Pancreas (tissue), 10 donors: ENCODE data around the gene ITK. TPM values are rescaled to one million over a fixed set of nuclear protein-coding genes. Genes with fewer than 3 reads are reported as not detected.

Source experiments
- ATAC-seq, 4 donors: fragments of 200-7000 bp; cut with Tn5 transposase; one replicate each; pipeline versions ENCODE4 v1.8.0 to v1.9.1; 2020; ENCODE audit warnings: mild to moderate bottlenecking in 4 of 4, moderate library complexity in 4 of 4
- DNase-seq, 6 donors: peaks; one replicate each; pipeline ENCODE4 v3.0.0-alpha.2; 2020
- FAIRE-seq: peaks from 2 replicates; lab custom pipeline; 2012; peaks lifted over from hg19 to GRCh38; lab: Jason Lieb, UNC
- H3K27ac ChIP-seq, 4 donors: fragments of 200-600 bp; sonication (generic); 1 replicate in 3 of 4; 2 replicates in 1 of 4; pipeline versions ENCODE4 v1.5.0 to v1.8.0; 2020
- H3K27me3 ChIP-seq, 4 donors: fragments of 200-600 bp; one replicate each; pipeline ENCODE4 v1.8.0; 2021
- H3K36me3 ChIP-seq, 3 donors: fragments of 200-600 bp; sonication (generic) in 1 of 3; one replicate each; pipeline versions ENCODE4 v1.5.0 to v1.8.0; 2020 to 2021
- H3K4me1 ChIP-seq, 3 donors: fragments of 200-600 bp; one replicate each; pipeline ENCODE4 v1.8.0; 2021
- H3K4me3 ChIP-seq, 4 donors: fragments of 200-600 bp; sonication (generic) in 2 of 4; one replicate each; pipeline versions ENCODE4 v1.5.0 to v1.8.0; 2020 to 2021
- H3K9me3 ChIP-seq, 4 donors: fragments of 200-600 bp; one replicate each; pipeline ENCODE4 v1.8.0; 2021
- WGBS, 2 donors: extraction: QIAGEN DNeasy Blood & Tissue Kit; methylation state at CpG; one replicate each; pipeline ENCODE4 v1.1.7; 2013; 5-methylcytosine and 5-hydroxymethylcytosine counted together
- intact Hi-C, 3 donors: fragments of 100-400 bp; cut with DNase I; formaldehyde crosslinking; loops; one replicate each; pipeline versions ENCODE4 v1.11.1 to v1.14.2; 2022
- polyA plus RNA-seq, 2 donors: library from polyadenylated mRNA; stranded (reverse); fragments of 200-250 nt; gene quantifications; one replicate each; pipeline ENCODE4 v1.2.3, GENCODE V29; 2013
- total RNA-seq, 6 donors: library from RNA; stranded (reverse); fragmentation: NEBNext Ultra II Directional in 4 of 6; extraction: Animal tissue kit (Norgen Biotek cat#: 25700) in 4 of 6; gene quantifications; one replicate each; pipeline versions ENCODE4 v1.2.1 to v1.2.4, GENCODE V29; 2021 to 2023
- TF ChIP-seq, protein P1 (sequence below), 4 donors: fragments of 200-600 bp; sonication (generic) in 3 of 4; IDR thresholded peaks; one replicate each; pipeline versions ENCODE4 v1.5.0 to v1.8.0; 2021; ENCODE audit warnings: antibody characterized with exemption in 4 of 4
- donor health status: healthy with polysubstance abuse.
- donor health status: DM: no; HTN: no; CAD: no; lungs with moderate emphysema.
- donor health status: DM: no; HTN: no; CAD: no.
- donor health status: control.
- donor health status: control.
- donor health status: Bipolar disorder and iron deficiency.
- donor health status: DM: yes; HTN: yes; CAD: no.
- donor health status: DM: no; HTN: no; CAD: no.
- donor health status: DM: no; HTN: no; CAD: no.
- donor health status: DM: yes; HTN: yes; CAD: no.

Gene ITK
- total and polyA plus RNA-seq, 8 donors, result 0.26 to 1.3 (median 0.71) TPM

DNA sequence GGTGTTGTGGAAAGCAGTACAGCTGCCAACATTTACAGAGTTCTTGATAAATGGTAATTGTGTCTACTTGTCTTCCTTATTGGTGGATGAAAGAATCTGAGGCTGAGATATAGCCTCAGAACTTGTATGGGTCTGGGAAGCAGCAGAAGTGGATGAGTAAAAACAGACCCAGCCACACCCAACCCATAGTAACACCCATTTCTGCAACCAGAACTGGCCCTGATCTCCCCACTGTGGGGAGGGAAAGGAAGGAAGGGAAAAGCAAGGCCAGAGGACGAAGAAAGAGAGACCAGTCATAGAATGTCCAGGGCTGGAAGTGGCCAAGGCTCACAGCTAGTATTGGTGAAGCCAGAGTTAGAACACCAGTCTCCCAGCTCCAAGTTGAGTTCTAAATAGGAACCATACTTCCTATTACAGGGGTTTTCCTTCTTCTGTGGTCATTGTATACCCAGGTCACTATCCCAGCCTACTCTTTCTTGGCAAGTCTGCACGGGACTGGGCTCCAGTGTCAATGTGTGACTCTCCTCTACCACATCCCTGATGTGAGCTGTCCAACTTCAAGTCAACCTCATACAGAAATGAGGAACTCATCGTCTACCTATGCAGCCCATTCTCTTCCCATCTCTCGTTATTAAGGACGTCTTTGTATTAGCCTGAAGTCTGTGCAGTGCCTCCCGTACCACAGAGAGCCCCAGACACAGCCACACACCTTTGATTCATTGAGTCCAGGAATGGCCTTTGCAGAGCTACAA, 35.9 kb downstream of the ITK start:
- H3K27me3 ChIP-seq, result no peaks in the 10 kb centered on the region
- H3K4me3 ChIP-seq, result no peak overlapping the region
- TF ChIP-seq, protein P1, sequence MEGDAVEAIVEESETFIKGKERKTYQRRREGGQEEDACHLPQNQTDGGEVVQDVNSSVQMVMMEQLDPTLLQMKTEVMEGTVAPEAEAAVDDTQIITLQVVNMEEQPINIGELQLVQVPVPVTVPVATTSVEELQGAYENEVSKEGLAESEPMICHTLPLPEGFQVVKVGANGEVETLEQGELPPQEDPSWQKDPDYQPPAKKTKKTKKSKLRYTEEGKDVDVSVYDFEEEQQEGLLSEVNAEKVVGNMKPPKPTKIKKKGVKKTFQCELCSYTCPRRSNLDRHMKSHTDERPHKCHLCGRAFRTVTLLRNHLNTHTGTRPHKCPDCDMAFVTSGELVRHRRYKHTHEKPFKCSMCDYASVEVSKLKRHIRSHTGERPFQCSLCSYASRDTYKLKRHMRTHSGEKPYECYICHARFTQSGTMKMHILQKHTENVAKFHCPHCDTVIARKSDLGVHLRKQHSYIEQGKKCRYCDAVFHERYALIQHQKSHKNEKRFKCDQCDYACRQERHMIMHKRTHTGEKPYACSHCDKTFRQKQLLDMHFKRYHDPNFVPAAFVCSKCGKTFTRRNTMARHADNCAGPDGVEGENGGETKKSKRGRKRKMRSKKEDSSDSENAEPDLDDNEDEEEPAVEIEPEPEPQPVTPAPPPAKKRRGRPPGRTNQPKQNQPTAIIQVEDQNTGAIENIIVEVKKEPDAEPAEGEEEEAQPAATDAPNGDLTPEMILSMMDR (IDR thresholded peaks at IDR 0.05), result no peak
- FAIRE-seq, result no peak
- no peaks in the 10 kb centered on the region for H3K36me3 ChIP-seq
- no peaks in the 10 kb centered on the region for H3K9me3 ChIP-seq
- intact Hi-C loops, result no loop called here
- no peaks in the 10 kb centered on the region for H3K4me1 ChIP-seq
- H3K27ac ChIP-seq, result no peak overlapping the region
- ATAC-seq, result no peak
- WGBS, 2 donors, result 59 to 74% methylated on average over 6 of the region's 6 CpGs
- no peak for DNase-seq

DNA sequence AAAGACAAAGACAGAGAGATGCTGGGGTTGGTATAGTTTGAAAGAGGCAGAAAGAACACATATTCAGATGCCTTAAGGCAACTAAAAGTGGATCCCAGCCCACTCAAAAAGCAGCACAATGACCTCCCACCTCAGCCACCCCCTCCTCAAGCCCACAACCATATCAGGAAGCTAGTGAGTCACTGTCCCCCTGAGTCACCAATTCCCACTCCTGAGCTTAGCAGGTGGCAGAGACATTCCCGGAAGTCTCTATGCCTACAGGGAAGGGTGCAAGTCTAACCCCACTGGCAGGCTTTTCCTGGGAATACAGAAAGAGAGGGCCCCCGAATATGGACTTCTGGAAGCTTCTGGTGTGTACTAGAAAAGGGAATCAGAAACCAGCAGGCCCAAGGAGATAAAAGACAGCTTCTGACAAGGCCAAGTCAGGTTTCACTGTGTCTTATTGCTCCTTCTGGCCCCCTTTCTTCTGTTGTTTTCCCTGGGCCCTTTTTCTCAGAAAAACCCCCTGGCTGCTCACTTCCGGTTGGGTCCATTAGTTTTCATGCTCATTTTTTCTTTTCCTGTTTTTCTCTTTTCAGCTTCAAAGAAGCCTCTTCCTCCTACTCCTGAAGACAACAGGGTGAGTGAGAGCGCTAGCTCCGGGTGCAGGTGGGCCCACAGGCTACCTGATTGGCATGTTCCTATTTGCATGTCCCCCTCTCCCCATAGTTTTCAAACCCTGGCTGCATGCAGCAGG, 36.8 kb downstream of the ITK start:
- FAIRE-seq, result no peak
- TF ChIP-seq, protein P1 (IDR thresholded peaks at IDR 0.05), result no peak
- 53 to 72% methylated on average over 5 of the region's 5 CpGs for WGBS, 2 donors

DNA sequence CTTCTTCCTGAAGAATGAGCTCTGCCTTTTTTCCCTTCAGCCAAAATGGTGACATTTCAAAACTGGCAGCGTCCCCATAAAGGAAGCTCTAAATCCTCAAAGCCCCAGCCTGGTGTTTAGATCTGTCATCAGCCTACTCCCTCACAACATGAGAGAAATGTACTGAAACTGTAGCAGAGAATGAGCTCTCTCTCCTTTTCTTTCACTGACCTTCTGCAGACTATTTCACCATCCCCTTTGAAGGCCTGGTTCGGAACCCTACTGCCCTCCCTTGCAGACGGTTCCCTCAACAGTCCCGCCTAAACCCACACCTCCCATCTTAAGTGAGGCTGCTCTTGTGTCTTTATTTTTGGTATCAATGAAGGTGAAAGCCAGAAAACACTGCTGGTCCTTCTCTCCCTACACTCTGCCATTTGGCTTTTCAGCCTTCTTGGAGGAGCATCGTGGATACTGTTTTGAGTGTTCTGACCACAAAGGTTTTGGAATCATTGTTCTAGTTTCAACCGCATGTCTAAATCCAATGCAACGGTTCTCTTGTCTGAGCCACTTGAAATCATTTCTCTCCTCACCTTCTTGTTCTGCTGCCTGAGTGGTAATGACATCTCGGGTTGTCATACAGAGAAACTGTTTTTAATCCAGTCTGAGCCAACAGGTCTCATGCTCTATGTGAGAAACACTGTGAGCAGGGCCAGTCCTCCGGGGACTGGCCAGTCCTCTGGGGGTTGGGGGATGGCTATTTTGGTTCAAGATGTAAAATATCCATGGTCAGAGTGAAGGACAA, 39.0 kb downstream of the ITK start:
- TF ChIP-seq, protein P1 (IDR thresholded peaks at IDR 0.05), result no peak
- FAIRE-seq (no peak), ATAC-seq (no peak), DNase-seq (no peak)
- WGBS, 2 donors, result 64 to 78% methylated on average over 9 of the region's 9 CpGs
- Histone ChIP-seq H3K4me1 (no peaks in the 10 kb centered on the region), H3K4me3 (no peak overlapping the region), H3K9me3 (no peaks in the 10 kb centered on the region), H3K36me3 (no peaks in the 10 kb centered on the region), H3K27ac (no peak overlapping the region), H3K27me3 (no peaks in the 10 kb centered on the region)
- intact Hi-C loops, result no loop called here

More for the DNA sequence above, 36.8 kb downstream of the ITK start:
- DNase-seq (no peak), ATAC-seq (no peak)
- H3K9me3 ChIP-seq, result no peaks in the 10 kb centered on the region
- intact Hi-C loops, result no loop called here
- no peaks in the 10 kb centered on the region for H3K36me3 ChIP-seq
- no peaks in the 10 kb centered on the region for H3K4me1 ChIP-seq
- H3K27ac ChIP-seq, result no peak overlapping the region
- no peaks in the 10 kb centered on the region for H3K27me3 ChIP-seq
- no peak overlapping the region for H3K4me3 ChIP-seq

DNA sequence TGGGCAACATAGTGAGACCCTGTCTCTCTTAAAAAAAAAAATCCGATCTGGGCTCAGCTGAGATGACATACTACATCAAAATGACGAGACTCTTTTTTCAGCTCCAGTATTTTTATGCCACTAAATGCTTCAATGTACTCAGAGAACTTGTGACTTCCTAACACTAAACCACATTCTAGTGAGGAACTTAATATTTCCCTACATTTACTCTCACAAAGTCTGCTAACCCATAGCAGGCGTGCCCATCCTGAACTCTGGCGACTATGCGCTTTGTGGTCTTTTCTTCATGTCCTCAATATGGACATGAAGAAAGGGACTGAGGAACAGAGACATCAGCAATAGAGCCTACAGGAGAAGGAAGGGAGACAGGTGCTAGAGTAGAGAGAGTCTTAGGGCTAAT, 41.3 kb downstream of the ITK start:
- no peak for FAIRE-seq
- intact Hi-C loops, result no loop called here
- Histone ChIP-seq H3K4me1 (no peaks in the 10 kb centered on the region), H3K9me3 (no peaks in the 10 kb centered on the region), H3K4me3 (no peak overlapping the region), H3K27me3 (no peaks in the 10 kb centered on the region), H3K27ac (no peak overlapping the region), H3K36me3 (no peaks in the 10 kb centered on the region)
- no peak for ATAC-seq
- WGBS, 2 donors, result 75 to 89% methylated on average over 5 of the region's 5 CpGs
- DNase-seq, result no peak
- TF ChIP-seq, protein P1 (IDR thresholded peaks at IDR 0.05), result no peak
